Keratinocyte (primary cell): Measurements from ENCODE around the gene TMCC1.

Experiments
- EZH2 ChIP-seq: IDR thresholded peaks from one replicate; pipeline ENCODE4 v1.6.1; 2012; ENCODE audit warnings: inconsistent platforms, mild to moderate bottlenecking, low read length, moderate library complexity
- TF ChIP-seq, protein P1 (sequence below), 3 experiments: IDR thresholded peaks in 1 of 3; conservative IDR thresholded peaks in 1 of 3; optimal IDR thresholded peaks in 1 of 3; 2 replicates in 2 of 3; 3 replicates in 1 of 3; pipeline versions ENCODE3 to v1.5.1; 2011; ENCODE audit warnings: low read length in 3 of 3, mild to moderate bottlenecking in 3 of 3, moderate library complexity in 2 of 3, control low read depth in 1 of 3, inconsistent platforms in 1 of 3; ENCODE audit not compliant: insufficient read depth in 2 of 3; ENCODE audit errors: extremely low read depth in 1 of 3

DNA sequence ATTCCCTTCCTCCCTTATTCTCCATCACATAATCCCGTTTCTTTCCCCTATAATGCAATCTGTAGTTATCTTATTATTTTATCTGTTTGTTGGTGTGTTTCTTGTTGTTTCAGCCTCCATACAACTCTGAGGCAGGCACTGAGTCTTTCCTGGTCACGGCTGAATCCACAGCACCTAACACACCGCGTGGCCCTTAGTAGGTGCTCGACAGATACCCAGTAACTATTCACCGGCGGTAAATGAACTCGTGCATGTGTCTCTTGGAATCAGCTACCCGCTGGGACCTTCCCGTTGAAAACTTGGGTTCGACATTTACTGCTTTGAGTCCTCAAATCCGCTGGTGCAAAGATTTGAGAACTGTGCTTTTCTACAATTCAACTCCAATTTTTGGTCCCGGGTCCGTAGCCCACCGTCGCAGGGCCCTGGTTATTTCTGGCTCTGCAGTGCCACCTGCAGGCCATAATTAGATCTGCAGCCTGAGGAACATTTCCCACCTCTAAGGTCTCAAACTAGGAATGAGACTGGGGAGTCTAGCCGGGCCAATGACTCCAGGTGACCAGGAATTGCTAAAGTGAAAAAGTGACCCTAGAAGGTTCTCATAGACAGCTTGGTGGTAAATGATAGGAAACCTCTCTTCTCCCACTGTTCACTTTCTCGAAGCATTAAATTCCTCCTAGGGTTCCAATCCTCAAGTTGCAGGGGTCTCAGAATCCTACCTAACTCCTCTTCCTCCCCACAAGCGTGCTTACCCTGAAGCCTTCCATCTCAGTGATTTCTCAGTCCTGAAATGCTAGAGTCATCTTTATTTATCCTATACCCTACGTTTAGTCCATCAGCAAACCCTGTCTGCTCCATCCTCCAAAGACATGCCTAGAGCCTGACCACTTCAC lies 41.0 kb upstream of the TMCC1 start:
- TF ChIP-seq, protein P1, sequence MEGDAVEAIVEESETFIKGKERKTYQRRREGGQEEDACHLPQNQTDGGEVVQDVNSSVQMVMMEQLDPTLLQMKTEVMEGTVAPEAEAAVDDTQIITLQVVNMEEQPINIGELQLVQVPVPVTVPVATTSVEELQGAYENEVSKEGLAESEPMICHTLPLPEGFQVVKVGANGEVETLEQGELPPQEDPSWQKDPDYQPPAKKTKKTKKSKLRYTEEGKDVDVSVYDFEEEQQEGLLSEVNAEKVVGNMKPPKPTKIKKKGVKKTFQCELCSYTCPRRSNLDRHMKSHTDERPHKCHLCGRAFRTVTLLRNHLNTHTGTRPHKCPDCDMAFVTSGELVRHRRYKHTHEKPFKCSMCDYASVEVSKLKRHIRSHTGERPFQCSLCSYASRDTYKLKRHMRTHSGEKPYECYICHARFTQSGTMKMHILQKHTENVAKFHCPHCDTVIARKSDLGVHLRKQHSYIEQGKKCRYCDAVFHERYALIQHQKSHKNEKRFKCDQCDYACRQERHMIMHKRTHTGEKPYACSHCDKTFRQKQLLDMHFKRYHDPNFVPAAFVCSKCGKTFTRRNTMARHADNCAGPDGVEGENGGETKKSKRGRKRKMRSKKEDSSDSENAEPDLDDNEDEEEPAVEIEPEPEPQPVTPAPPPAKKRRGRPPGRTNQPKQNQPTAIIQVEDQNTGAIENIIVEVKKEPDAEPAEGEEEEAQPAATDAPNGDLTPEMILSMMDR (optimal IDR thresholded peaks at IDR 0.05 in 1 of 3, IDR thresholded peaks at IDR 0.05 in 1 of 3, conservative IDR thresholded peaks at IDR 0.05 in 1 of 3; ENCODE audit: extremely low read depth in 1 of 3, insufficient read depth in 2 of 3, low read length in 3 of 3) = peak; percentile 82 to 90 (median 83)
- no peak for TF ChIP-seq EZH2
